IPS-NIHi11 (cell line): ENCODE measurements around the gene SH3PXD2A.

Source experiments
- DNase-seq: peaks from one replicate; pipeline ENCODE4 v3.0.0; 2012; ENCODE audit warnings: mixed read lengths, low spot score

The SH3PXD2A gene

DNA sequence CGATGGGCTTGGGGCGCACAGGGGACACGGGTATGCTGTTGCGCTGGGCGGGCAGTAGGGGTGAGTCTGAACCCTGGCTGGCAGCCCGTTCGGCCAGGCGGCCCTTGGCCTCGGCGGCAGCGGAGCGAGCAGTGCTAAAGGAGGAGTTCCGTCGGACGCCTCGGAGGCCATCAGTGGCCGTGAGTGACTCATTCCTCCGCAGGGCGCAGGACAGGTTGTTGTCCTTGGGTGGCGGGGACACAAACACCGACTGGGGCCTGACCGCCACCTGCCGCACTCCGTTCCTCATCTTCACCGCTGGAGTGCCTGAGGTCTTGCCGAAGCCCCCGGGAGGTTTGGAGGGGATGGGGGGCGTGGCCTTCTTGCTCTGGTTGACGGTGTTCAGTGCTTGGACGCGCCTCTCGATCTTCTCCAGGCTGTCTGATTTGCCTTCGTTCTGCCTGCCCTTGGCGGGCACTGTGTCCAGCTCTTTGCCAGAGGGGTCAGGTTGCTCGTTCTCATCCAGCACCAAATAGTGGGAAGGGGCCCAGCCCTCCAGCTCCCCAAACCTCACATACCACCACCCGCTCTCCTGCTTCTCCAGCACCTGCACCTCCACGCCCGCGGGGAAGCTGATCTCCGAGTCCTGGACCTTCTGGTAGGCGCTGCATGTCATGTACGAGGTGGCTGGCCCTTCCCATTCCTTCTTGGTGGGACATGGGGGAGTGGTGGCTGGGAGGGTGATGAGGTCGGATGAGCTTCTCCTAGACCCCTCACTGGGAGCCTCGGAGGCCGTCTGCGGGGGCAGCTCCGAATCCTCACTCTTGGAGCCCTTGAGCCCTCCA lies 253.1 kb downstream of the SH3PXD2A start:
- no peak for DNase-seq

DNA sequence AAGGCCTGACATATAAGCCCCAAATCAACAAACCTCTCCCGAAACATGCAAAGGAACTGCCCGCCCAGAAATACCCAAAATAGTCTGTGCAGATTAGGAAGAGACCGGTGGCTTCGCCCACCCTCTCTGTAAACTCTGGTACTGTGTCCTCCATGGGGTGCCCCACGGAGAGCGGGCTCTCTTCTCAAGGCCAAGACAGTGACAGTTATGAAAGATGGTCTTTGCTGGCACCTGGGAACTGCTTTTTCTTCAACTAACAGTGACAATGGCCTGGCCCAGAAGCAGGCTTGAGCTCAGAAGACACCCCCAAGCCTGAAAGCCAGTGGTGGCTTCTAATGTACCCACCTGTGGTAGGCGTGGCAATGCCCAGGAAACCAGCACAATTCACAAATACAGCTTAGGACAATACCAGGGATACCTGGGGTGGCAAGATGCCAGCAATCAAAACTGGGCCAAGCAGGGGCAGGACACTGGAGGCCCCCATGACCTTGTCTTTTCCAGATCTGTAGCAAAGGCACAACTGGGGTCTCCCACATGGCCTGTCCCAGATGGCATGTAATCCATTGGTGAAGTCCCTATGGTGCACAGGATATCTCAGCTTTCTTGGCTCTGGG lies 254.3 kb downstream of the SH3PXD2A start:
- no peak for DNase-seq

DNA sequence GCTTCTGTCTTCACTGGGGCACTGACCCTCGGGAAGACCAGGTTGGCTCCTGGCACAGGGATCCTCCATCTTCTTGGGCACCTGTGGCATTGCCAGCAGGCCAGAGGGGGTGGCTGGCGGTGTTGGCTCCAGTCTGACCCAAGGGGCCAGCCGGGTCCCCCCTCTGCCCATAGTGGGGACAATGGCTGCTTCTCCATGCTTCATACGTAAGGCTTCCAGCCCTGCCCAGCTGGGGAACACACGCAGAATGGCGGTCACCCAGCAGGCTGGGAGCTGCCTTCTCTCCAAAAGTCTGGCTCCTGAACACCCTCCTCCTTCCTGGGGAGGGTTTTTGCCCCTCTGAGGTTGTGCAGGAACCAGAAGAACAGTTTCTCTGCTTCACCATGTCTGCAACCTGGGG lies 255.1 kb downstream of the SH3PXD2A start:
- no peak for DNase-seq

DNA sequence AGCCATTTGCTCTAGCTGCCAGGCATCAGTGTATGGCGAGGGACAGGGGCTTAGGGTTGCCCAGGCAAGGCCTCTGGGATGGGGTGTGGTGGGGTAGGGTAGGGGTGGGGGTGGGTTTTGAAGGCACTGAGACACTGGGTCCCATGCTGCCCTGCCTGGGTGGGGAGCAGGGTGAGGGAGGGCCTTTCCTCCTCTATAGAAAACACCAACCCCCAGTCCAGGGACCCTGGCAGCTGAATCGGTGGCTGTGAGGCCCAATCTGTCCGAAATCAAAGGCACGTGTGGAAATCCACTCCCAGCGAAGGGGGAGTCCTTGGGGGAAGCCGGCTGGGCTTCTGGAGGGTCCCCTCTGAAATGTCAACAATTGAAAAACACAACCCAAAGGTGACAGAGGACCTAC lies 255.5 kb downstream of the SH3PXD2A start:
- no peak for DNase-seq

DNA sequence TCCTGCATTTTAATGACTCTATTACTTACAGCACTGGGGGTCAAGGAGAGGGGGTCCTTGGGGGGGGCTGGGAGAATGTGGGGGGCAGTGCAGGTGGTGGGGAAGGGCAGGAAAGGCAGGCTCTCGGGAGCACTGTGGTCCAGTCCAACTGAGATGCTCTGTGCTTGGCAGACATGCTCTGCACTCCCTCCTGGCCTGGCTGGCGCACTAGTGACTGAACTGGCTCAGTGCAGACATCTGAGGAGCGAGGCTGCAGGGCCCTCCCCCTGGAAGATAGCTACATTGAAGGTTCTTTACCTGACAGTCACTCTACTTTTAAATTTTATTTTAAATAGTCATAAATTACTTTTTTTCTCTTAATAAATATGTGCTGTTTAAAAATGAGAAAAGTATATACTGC lies 256.2 kb downstream of the SH3PXD2A start:
- no peak for DNase-seq

DNA sequence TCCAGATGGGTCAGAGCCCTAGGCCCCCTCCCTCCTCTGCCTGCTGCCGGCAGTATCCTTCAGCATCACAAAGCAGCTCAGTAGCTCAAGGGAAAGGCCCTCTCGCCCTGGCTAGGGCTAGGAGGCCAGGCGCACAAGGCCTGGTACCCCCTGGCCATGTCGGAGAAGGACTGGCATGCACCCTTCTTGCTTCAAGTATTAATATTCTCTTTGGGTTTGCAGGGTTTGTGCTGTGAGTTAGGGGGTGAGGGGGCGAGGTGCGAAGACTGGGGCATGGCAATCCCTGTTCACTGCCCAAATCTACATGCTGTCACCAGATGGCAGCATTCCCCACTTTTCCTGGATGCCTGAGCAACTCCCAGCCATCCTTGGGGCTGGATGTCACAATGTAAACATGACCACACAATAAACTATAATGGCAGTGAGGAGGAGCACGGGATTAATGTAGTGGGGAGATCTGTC lies 256.7 kb downstream of the SH3PXD2A start:
- DNase-seq: peak; percentile 90

DNA sequence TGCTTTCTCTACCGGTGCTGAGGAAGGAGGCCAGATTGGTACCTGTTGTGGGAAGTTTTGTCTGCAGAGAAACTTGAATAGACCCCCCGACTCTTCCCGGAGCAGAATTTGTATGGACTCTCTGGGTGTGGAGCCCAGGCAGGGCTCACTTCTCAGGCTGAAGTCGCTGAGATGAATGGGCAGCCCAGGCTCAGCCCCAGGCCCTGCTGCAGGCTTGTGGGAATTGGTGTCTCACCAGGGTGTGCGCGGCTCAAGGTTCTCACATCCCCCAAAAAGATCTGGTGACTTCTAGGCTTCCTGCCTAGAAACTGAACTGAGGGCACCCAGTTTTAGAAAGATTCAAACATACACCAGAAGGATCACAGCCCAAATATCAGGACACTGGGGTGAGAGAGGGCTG lies 258.4 kb downstream of the SH3PXD2A start:
- DNase-seq: no peak

DNA sequence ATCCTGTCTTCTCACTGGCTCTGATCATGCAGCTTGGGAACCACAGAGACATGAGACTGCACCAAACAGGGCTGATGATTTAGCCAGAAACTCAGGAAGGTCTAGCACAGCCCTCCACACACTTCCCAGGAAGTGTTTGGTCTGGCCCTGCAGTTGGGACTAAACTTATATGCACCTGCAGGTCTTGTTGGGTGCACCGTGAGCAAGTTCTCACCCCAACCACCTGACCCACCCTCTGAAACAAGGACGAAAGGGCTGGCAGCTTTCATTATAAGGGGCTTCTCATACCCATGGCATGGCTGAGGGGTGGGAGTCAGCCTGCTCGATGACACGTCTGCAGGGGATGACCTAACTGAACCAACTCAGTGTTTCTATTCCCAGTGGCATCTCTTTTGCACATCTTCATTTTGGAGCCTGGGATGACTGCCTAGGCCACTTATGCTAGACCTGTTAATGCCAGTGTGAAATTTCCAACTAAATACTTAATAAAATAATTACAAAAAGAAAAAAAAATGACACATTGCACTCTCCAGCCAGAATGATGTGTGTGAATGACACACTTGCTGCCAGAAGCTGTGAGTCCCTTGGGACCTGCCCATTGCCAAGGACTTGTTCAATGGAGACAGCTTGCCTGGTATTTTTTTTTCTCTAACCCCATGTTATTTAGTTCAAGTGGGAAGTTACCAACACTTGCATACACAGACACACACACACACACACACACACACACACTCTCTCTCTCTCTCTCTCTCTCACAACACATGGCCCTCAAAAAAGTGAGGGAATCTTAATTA lies 259.2 kb downstream of the SH3PXD2A start:
- DNase-seq: no peak

DNA sequence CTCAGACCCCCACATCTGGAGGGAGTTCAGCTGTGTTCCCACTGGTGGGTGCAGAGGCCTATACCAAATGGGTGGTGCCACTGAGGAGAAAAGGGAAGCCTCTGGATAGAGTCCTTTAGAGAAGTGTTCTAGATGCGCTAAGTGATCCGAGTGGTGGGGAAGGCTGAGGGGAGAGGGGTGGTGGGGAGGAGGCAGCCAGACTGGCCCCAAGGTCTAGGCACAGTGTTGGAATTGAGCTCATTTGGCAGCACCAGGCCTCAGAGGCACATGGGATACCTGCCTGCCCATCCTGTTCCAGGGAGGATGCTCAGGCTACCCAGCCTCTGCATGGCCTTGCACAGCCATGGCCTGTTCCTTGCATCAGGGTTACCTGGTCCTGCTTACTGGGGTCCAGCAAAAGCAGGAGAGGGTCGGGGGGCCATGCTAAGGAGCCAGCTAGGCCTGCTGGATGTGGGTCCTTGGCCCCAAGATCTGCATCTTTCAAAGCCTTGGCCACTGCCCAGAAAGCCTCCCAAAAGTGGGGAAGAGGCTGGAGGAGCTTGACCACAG lies 262.3 kb downstream of the SH3PXD2A start:
- DNase-seq: no peak

DNA sequence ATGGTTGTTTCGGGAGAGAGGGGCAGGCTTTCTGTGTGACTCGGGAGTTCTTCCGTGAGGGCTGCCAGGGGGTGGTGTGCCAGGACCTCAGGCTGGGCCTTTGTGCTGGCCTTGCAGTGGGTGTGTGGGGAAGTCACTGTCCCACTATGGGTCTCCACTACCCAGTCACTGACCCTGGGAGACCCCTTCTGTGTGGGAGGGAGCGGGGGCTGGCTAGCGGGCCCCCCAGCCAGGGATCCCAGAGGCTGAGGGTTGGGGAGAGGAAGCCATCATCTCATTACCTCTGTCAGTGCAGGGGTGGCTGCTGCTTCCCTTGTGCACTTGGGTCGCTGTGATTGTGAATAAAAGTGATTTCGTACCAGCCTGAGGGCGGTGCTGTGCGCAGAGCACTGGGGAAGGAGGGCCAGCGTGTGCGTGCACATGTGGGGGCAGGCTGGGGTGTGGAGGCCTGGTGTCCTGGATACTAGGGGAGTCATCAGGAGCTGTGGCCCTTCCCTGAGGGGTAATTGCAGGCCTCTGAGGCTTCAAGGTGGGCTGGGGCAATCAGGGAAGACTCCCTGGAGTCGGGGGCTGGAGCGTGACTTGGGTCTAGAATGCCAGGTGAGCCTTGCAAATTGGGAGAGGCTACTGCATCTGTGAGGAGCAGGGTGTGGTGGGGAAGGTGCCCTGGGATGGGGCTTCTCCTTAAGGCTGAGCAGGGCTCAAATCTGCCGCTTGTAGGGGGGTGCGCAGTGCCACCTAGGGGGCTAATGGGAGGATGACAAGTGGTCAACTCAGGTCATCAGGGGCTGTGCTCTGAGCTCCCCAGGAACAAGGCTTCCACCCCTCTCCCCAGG lies 263.0 kb downstream of the SH3PXD2A start:
- peak; percentile 90 for DNase-seq

DNA sequence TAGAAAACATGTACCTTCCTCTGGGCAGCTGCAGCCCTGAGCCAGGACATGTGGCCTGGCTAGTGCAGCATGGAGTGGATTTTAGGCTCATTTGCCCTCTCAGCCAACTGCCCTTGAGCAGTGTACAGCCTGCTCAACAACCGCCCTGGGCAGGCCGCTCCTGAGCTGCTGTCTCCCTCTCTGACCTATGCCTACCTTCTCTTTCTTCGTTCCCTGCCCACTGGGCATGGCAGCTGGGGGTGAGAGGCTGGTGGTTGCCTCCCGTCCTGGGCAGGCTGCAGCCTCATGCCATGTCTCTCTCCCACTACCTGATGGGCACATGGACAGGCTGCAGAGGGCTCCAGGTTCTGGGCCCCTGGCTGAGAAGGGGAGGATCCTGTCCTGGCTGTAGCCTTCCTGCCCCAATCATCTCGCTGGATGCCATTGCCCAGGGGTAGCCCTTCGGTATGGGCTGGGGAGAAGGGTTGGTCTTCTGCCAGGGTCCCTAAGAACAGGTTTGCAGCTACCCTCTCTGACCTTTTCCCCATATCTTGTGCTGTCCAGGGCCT lies 264.6 kb downstream of the SH3PXD2A start:
- DNase-seq: no peak

DNA sequence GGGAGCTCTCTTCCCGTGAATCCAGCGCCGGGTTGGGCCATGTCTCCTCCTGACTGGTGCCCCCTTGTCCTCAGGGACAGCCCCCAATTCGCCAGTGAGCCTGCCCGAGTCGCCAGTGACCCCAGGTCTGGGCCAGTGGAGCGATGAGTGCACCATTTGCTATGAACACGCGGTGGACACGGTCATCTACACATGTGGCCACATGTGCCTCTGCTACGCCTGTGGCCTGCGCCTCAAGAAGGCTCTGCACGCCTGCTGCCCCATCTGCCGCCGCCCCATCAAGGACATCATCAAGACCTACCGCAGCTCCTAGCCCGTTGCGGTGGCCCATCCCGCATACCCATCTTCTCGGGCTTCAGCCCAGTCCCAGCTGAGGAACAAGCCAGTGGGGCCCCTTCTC lies 265.3 kb downstream of the SH3PXD2A start:
- no peak for DNase-seq

DNA sequence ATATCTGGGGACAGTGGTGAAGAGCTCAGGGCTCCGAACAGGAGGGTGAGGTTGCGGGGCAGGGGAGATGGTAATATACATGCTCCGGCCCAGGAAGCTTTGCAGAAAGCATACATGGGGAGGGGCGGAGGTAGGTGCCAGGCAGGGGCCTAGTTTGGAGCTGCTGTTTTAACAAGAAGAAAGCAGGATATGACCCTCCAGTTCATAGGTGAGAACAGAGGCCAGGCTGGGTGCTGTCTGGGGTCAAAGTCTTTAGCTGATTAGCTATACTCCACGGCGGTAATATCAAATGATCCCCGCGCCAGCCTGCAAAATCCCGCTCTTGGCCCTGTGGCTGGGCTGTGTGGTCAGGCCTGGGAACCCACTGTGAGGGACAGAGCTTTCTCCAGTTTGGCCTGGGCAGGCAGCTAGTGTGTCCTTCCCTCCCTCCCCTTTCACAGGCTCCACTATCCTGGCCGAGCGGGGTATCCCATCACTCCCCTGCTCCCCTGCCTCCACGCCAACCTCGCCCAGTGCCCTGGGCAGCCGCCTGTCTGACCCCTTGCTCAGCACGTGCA lies 266.2 kb downstream of the SH3PXD2A start:
- no peak for DNase-seq

DNA sequence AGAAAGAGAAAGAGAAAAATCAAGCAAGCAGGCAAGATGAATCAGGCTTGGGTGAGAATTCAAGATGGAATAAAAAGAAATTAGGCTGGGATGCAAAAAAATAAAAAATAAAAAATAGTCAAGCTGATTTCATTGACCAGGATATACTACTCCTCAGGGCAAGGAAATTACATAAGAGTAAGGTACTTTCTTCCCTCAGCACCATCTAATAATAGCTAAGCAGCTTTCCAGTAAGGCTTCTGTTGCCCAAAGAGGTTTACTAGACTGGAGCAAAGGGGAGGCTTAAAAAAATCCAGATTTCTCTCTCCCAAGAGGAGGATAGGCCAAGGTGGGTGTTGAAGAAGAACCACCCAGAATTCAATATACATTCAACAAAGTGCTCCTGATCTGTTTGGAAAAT lies 268.3 kb downstream of the SH3PXD2A start:
- no peak for DNase-seq

DNA sequence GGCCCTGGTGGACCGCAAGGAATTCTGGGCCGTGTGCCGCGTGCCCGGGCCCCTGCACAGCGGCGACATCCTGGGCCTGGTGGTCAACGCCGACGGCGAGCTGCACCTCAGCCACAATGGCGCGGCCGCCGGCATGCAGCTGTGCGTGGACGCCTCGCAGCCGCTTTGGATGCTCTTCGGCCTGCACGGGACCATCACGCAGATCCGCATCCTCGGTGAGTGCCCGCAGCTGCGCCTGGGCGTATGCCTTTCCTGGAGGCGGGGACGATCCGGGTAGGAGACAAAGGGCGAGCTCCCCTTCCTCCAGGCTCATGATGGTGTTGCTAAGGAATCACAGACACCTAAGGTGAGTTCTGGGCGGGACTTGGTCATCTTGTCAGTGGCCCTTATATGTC lies 270.4 kb downstream of the SH3PXD2A start:
- no peak for DNase-seq

DNA sequence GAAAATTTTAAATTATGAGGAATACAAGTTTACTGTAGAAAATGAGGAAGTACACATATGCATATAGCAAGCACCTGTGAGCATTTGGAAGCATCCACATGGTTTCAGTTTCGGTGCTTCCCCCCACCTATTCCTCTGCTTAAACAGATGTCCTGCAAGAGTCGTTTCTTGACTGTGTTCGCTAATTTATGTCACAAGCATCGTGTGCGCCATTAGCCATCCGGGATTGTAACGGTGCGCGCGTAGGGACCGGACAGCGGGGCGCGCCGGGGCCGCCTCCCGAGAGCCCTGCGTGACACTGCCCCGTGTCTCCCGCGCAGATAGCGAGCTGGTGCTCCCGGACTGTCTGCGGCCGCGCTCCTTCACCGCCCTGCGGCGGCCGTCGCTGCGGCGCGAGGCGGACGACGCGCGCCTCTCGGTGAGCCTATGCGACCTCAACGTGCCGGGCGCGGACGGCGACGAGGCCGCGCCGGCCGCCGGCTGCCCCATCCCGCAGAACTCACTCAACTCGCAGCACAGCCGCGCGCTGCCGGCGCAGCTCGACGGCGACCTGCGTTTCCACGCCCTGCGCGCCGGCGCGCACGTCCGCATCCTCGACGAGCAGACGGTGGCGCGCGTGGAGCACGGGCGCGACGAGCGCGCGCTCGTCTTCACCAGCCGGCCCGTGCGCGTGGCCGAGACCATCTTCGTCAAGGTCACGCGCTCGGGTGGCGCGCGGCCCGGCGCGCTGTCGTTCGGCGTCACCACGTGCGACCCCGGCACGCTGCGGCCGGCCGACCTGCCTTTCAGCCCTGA lies 271.0 kb downstream of the SH3PXD2A start:
- peak; percentile 61 for DNase-seq

DNA sequence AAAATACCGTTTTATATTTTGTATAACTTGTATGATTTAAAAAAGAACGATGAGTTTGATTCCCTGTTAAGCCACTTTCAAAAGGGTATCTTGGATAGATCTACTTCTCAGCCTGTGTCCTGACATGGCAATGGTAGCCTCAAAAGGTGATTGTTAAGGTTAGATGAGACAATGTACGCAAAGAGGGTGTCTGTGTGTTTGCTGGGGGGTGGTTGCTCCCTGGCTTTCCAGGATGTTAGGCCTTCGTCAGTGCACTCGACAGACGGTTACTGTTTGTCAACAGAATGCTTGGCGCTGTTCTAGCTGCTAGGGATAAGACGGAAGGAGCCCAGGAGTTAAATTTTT lies 271.5 kb downstream of the SH3PXD2A start:
- DNase-seq: no peak

DNA sequence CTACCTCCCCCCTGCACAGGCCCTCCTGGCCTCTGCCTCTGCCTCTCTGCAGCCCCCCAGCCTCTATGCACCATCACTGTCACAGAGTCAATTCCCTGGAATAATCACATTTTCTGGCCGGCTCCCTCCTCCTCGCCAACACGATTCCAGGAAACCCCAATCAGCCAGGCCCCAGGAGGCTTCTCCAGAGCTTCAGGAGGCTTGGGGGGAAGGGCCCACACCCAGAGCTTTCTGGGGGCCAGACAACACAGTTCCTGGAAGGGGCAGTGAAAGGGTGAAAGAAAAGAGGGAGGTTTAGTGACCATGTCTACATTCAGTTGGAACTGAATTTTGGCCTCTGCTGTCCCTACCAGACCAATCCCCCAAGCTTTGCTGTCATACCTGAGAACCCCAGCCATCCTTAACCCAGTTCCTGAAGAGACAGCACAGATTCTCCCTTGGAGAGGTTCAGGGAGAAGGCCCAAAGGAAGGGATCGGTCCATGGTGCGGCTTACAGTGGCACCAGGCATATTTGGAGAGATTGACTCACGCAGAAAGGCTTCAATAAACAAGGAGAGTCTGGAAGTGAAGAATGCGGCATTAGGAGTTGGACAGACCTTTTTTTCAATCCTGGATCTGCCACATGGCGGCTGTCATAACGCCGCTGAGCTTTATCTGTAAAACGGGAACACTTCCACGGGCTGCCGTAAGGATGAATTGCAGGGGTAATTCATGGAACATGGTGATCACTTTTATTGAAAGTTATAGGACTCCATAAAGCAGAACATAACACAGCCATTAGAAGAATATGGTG lies 272.8 kb downstream of the SH3PXD2A start:
- DNase-seq: no peak

DNA sequence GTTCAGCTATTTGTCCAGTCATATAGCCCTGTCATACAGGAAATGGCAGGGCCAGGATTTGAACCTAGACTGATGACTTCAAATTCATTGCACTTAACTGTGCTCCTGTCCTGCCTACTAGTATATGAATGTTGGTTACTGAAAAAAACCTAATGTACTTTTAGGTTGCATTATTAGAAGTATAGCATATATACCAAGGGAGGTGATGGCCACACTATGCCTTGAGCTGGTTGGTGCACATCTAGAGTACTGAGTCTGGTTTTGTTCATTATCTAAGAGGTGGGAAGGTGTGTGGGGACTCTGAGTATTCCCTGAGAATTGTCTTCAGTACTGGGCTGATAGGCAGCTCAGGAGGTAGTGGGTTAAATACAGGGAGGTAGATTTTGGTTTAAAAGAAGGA lies 273.9 kb downstream of the SH3PXD2A start:
- DNase-seq: no peak

DNA sequence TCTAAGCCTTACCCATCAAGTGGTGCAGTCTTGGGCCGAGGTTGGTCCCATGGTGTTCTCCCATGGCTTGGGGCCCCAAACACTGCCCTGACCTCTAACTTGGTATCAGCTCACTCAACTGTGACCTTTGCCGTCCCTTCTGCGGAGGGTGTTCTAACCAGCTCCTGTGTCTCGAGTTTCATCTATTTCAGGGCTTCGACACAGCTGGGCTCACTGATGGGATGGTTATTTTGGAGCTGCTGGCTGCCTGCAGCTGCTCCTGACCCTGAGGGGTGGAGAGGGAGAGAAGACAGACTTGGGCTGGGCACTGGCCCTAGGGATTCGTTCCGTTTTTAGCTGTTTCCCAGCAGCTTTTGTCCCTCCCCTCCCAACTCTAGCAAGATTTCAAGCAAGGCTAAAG lies 274.9 kb downstream of the SH3PXD2A start:
- no peak for DNase-seq
